Neural progenitor cell (in vitro differentiated cells): ENCODE data around the gene GALC. TPM values are rescaled to one million over a fixed set of nuclear protein-coding genes. Genes with fewer than 3 reads are reported as not detected.
A peak's percentile ranks its signal among the peaks of the same experiment; 100 is the strongest.

Source experiments
- DNase-seq: peaks from one replicate; pipeline ENCODE4 v3.0.0-alpha.2; 2016; ENCODE audit warnings: low spot score
- H2AFZ ChIP-seq: fragments of 200-600 bp; sonication (generic); replicated peaks from 2 replicates; pipeline ENCODE4 v1.6.1; 2016; ENCODE audit warnings: antibody characterized with exemption
- H3F3A ChIP-seq: fragments of 200-600 bp; sonication (generic); 2 replicates; pipeline ENCODE4 v1.6.1; 2016; ENCODE audit warnings: antibody characterized with exemption, low read depth
- H3K27ac ChIP-seq: fragments of 200-600 bp; sonication (generic); 2 replicates; pipeline ENCODE4 v1.5.1; 2016; ENCODE audit warnings: mild to moderate bottlenecking
- H3K27me3 ChIP-seq: fragments of 200-600 bp; sonication (generic); 2 replicates; pipeline ENCODE4 v1.6.1; 2016; ENCODE audit warnings: mild to moderate bottlenecking, moderate library complexity
- H3K36me3 ChIP-seq: fragments of 200-600 bp; sonication (generic); 2 replicates; pipeline ENCODE4 v1.5.1; 2016
- H3K4me1 ChIP-seq: fragments of 200-600 bp; sonication (generic); 2 replicates; pipeline ENCODE4 v1.6.1; 2016; ENCODE audit warnings: mixed run types
- H3K4me2 ChIP-seq: fragments of 200-600 bp; sonication (generic); 2 replicates; pipeline ENCODE4 v1.6.1; 2016
- H3K4me3 ChIP-seq: fragments of 200-600 bp; sonication (generic); 2 replicates; pipeline ENCODE4 v1.5.1; 2016
- H3K79me2 ChIP-seq: fragments of 200-600 bp; sonication (generic); 2 replicates; pipeline ENCODE4 v1.6.1; 2016; ENCODE audit warnings: low read depth
- H3K9ac ChIP-seq: fragments of 200-600 bp; sonication (generic); 2 replicates; pipeline ENCODE4 v1.6.1; 2016
- H3K9me3 ChIP-seq: fragments of 200-600 bp; sonication (generic); 2 replicates; pipeline ENCODE4 v1.5.1; 2016; ENCODE audit warnings: low read depth
- H4K20me1 ChIP-seq: fragments of 200-600 bp; sonication (generic); 2 replicates; pipeline ENCODE4 v1.6.1; 2016; ENCODE audit warnings: low read depth
- H3K27ac Mint-ChIP-seq: 3 replicates; pipeline ENCODE4 v1.8.0; 2021; ENCODE audit warnings: mixed read lengths
- H3K27me3 Mint-ChIP-seq: 2 replicates; pipeline ENCODE4 v1.8.0; 2022; ENCODE audit warnings: low read depth, mild to moderate bottlenecking, inconsistent platforms, moderate library complexity, mixed read lengths; ENCODE audit not compliant: insufficient read depth
- H3K36me3 Mint-ChIP-seq: 3 replicates; pipeline ENCODE4 v1.8.0; 2021; ENCODE audit warnings: mixed read lengths
- H3K4me1 Mint-ChIP-seq: 3 replicates; pipeline ENCODE4 v1.8.0; 2021; ENCODE audit warnings: mixed read lengths
- H3K4me3 Mint-ChIP-seq: 3 replicates; pipeline ENCODE4 v1.8.0; 2021; ENCODE audit warnings: mild to moderate bottlenecking, moderate library complexity, mixed read lengths
- H3K9me3 Mint-ChIP-seq: 3 replicates; pipeline ENCODE4 v1.8.0; 2020; ENCODE audit warnings: mixed read lengths
- CTCF ChIP-seq: fragments of 200-600 bp; sonication (generic); IDR thresholded peaks from 2 replicates; pipeline ENCODE4 v1.5.1; 2017; ENCODE audit warnings: antibody characterized with exemption, mild to moderate bottlenecking
- EZH2 ChIP-seq: fragments of 200-600 bp; sonication (generic); IDR thresholded peaks from 2 replicates; pipeline ENCODE4 v1.6.1; 2017; ENCODE audit warnings: antibody characterized with exemption, mild to moderate bottlenecking, moderate library complexity
- EZH2phosphoT487 ChIP-seq: fragments of 200-600 bp; sonication (generic); IDR thresholded peaks from 2 replicates; pipeline ENCODE4 v1.6.1; 2017; ENCODE audit warnings: antibody characterized with exemption
- total RNA-seq: library from RNA; depleted of rRNA; stranded (reverse); fragments of >200 nt; gene quantifications from 2 replicates; pipeline ENCODE4 v1.2.3, GENCODE V29; 2015; ENCODE audit warnings: low replicate concordance

Gene GALC
- total RNA-seq, 1 donor from 2014 or later = 30.8 TPM

- Mint-ChIP-seq H3K27me3 (no peaks in the 10 kb centered on the region), H3K9me3 (no peaks in the 10 kb centered on the region), H3K36me3 (peaks cover 3% of the 10 kb centered on the region), H3K4me3 (no peak overlapping the region), H3K4me1 (peaks cover 22% of the 10 kb centered on the region), H3K27ac (no peak overlapping the region)
- no peak overlapping the region for H3K9ac ChIP-seq
- H3F3A ChIP-seq = no peaks in the 10 kb centered on the region
- no peak overlapping the region for H3K27ac ChIP-seq
- H3K9me3 ChIP-seq = no peaks in the 10 kb centered on the region
- no peak overlapping the region for H3K4me2 ChIP-seq
- H3K27me3 ChIP-seq = no peaks in the 10 kb centered on the region
- TF ChIP-seq CTCF = peak; percentile 67
- TF ChIP-seq EZH2phosphoT487 = no peak
- no peak overlapping the region for H3K4me3 ChIP-seq
- H2AFZ ChIP-seq = no peak overlapping the region
- H3K4me1 ChIP-seq = no peaks in the 10 kb centered on the region
- peak; percentile 37 for DNase-seq
- no peaks in the 10 kb centered on the region for H3K36me3 ChIP-seq
- H3K79me2 ChIP-seq = no peaks in the 10 kb centered on the region
- H4K20me1 ChIP-seq = no peaks in the 10 kb centered on the region
Measured at GRCh38 chr14:87944987-87945604, 47.9 kb downstream of the GALC start.

GRCh38 chr14:87940894-87941293, 52.1 kb downstream of the GALC start:
- Histone ChIP-seq H3K4me3 (no peak overlapping the region), H4K20me1 (no peaks in the 10 kb centered on the region)
- no peaks in the 10 kb centered on the region for H3K4me1 Mint-ChIP-seq

GRCh38 chr14:87940382-87940781, 52.6 kb downstream of the GALC start:
- no peaks in the 10 kb centered on the region for H3K9me3 Mint-ChIP-seq
- Histone ChIP-seq H3K36me3 (no peaks in the 10 kb centered on the region), H2AFZ (no peak overlapping the region), H3K27ac (no peak overlapping the region), H3K79me2 (no peaks in the 10 kb centered on the region), H3K9ac (no peak overlapping the region), H3K4me1 (no peaks in the 10 kb centered on the region), H3K4me2 (no peak overlapping the region), H3K9me3 (no peaks in the 10 kb centered on the region), H4K20me1 (no peaks in the 10 kb centered on the region), H3K27me3 (no peaks in the 10 kb centered on the region), H3K4me3 (no peak overlapping the region), H3F3A (no peaks in the 10 kb centered on the region)
- H3K36me3 Mint-ChIP-seq = no peaks in the 10 kb centered on the region
- no peak overlapping the region for H3K27ac Mint-ChIP-seq
- no peak overlapping the region for H3K4me3 Mint-ChIP-seq
- H3K4me1 Mint-ChIP-seq = no peaks in the 10 kb centered on the region
- no peak for DNase-seq
- TF ChIP-seq EZH2 = no peak
- H3K27me3 Mint-ChIP-seq = no peaks in the 10 kb centered on the region

More at GRCh38 chr14:87940894-87941293, 52.1 kb downstream of the GALC start:
- Histone ChIP-seq H3K27me3 (no peaks in the 10 kb centered on the region), H3K79me2 (no peaks in the 10 kb centered on the region), H3K36me3 (no peaks in the 10 kb centered on the region), H3K9me3 (no peaks in the 10 kb centered on the region), H3K9ac (no peak overlapping the region), H3K27ac (no peak overlapping the region), H3F3A (no peaks in the 10 kb centered on the region), H3K4me2 (no peak overlapping the region), H2AFZ (no peak overlapping the region), H3K4me1 (no peaks in the 10 kb centered on the region)
- TF ChIP-seq CTCF (no peak), EZH2 (no peak), EZH2phosphoT487 (no peak)
- H3K27me3 Mint-ChIP-seq = no peaks in the 10 kb centered on the region
- no peak overlapping the region for H3K4me3 Mint-ChIP-seq
- DNase-seq = no peak
- no peak overlapping the region for H3K27ac Mint-ChIP-seq
- no peaks in the 10 kb centered on the region for H3K9me3 Mint-ChIP-seq
- H3K36me3 Mint-ChIP-seq = no peaks in the 10 kb centered on the region

- Mint-ChIP-seq H3K36me3 (peaks cover 6% of the 10 kb centered on the region), H3K4me3 (no peak overlapping the region), H3K27me3 (no peaks in the 10 kb centered on the region), H3K27ac (no peak overlapping the region), H3K9me3 (peaks cover 8% of the 10 kb centered on the region), H3K4me1 (peaks cover 3% of the 10 kb centered on the region)
- TF ChIP-seq CTCF (no peak), EZH2 (no peak), EZH2phosphoT487 (no peak)
- H3K79me2 ChIP-seq = no peaks in the 10 kb centered on the region
- H2AFZ ChIP-seq = no peak overlapping the region
- H3K9ac ChIP-seq = no peak overlapping the region
- no peak for DNase-seq
- H3K9me3 ChIP-seq = no peaks in the 10 kb centered on the region
- no peaks in the 10 kb centered on the region for H4K20me1 ChIP-seq
- H3K27ac ChIP-seq = no peak overlapping the region
- H3K4me3 ChIP-seq = no peak overlapping the region
- no peaks in the 10 kb centered on the region for H3K4me1 ChIP-seq
- no peaks in the 10 kb centered on the region for H3F3A ChIP-seq
- H3K4me2 ChIP-seq = no peak overlapping the region
- no peaks in the 10 kb centered on the region for H3K27me3 ChIP-seq
- H3K36me3 ChIP-seq = no peaks in the 10 kb centered on the region
Measured at GRCh38 chr14:87935886-87936285, 57.1 kb downstream of the GALC start.
